Head of caudate nucleus (tissue), 42 donors: ENCODE results near the gene RASL12.
"Not testable (repeated sequence)": the region's sequence is repeated elsewhere in the genome, so short reads cannot be mapped to it uniquely, and the experiment has no call there.

Source experiments
- DNase-seq, 42 donors: peaks; one replicate each; pipeline versions ENCODE4 v3.0.0 to v3.0.0-alpha.2; 2020 to 2021; ENCODE audit warnings: mixed read lengths in 7 of 42
- intact Hi-C: fragments of 100-400 bp; cut with DNase I; formaldehyde crosslinking; loops from one replicate; pipeline ENCODE4 v1.15.0; 2022

RASL12 gene

DNA sequence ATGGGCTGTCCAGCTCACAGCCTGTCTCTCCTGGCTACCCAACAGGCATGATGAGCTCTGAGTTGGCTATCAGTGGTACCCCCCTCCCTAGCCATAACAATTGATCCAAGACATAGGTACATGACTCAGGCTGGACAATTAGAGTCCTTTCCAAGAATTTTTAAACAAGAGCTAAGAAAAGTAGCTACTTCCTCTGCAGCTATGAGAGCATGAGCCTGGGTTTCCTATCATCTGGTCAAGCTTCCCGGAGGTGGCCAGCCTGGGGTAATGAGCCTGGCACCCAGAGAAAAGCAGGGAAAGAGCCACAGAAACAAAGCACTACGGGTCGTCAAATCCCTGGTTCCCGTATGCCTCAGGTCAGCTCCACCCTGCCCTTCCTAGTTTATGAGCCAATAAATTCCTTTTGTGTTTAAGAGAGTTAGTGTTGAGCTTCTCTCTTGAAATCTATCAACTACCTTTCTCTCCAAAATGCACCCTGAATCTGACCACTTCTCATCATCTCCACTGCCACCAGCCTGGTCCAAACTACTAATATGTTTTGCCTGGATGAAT is 24.9 kb downstream of the RASL12 start:
- intact Hi-C loops, result no loop called here
- DNase-seq, result peak in 1 of 42 donors; percentile 25

DNA sequence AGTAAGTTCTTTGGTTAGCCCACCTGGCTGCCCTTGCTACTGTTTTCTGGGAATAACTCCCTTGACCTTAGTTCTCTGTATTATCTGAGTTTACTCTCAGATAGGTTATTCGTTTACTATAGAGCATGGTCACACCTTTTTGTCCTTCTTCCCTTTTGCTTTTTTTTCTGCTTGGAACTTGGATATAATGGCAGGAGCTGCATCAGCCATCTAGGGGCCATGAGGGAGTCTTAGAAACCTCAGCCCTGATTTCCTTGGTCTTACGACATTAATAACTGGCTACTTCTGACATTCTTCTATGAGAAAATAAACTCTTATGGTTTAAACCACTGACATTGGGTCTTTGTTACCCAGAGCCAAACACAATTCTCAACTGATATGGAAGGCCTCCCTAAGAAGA is 26.0 kb downstream of the RASL12 start:
- intact Hi-C loops, result no loop called here
- DNase-seq, result no peak

DNA sequence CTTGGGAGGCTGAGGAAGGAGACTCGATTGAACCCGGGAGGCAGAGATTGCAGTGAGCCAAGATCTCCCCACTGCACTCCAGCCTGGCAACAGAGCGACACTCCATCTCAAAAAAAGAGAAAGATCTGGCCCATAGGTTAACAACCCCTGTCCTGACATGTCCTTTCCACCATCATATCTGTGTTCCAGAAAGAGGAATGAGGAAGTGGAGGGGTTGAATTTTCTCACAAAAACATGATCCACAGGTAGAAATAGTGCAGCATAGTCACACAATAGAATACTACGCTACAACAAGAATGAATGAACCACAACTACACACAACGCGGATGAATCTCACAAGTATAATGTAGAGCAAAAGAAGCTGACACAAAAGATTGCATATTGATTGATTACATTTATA is 27.3 kb downstream of the RASL12 start:
- intact Hi-C loops, result no loop called here
- no peak for DNase-seq

DNA sequence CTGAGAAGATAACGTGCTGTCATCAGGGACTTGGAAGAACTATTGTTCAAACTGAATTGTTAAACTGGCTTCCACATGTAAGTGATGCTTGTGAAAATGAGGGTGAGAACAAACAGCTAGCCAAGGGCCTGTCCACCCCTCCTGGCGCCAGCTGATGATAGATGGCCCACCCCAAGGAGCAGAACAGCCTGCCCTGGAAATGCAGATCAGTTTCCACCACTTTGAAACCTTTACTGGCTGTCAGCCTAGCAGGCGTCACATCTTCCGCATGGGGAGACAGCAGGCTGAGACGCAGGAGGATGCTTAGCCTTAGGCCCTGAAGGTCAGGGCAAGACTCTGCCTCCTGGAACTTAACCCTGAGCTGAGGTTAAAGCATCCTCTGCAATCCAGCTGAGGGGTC is 29.0 kb downstream of the RASL12 start:
- intact Hi-C loops, result no loop called here
- no peak for DNase-seq

DNA sequence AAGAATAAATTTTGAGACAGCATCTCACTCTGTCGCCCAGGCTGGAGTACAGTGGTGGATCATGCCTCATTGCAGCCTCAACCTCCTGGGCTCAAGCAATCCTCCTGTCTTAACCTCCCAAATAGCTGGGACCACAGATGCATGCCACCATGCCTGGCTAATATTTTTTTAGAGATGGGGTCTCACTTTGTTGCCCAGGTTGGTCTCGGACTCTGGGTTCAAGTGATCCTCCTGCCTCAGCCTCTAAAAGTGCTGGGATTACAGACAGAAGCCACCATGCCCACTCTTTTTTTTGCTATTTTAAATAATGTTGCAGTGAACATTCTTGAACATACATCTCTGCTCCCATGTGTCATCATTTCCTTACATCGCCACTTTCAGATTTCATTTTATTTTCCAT is 29.4 kb downstream of the RASL12 start:
- no peak for DNase-seq
- intact Hi-C loops, result no loop called here

DNA sequence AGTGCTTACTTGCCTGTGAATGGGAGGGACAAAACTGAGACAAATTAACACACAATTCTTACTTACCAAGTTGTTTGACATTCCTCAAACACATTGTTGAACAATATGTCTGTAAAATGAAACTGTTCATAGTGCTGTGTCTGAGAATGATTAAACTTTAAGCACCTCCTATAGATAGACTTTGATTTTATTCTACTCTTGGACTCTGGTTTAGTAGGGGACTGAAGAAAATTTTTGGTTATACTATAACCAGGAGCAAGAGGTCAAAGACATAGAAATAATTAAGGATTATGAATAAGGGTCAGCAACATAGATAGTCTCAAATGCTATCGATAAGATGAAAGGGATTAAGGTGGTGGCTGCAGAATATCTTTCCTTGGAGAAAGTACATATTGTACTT is 30.5 kb downstream of the RASL12 start:
- no peak for DNase-seq
- intact Hi-C loops, result no loop called here

DNA sequence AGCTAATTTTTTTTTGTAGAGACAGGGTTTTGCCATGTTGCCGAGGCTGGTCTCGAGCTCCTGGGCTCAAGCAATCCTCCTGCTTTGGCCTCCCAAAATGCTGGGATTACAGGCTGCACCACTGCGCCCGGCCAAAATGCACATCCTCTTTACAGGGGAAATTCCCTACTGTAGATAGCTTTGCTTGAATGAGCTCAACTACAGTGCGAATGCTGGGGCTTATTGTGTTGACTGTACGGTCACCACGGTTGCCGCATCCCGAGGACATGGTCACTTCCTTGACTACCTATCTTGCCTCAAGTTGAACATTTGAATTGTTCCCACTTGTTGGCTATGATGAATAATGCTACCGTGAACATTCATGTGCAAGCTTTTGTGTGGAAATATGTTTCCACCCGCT is 33.1 kb downstream of the RASL12 start:
- intact Hi-C loops, result no loop called here
- no peak for DNase-seq

DNA sequence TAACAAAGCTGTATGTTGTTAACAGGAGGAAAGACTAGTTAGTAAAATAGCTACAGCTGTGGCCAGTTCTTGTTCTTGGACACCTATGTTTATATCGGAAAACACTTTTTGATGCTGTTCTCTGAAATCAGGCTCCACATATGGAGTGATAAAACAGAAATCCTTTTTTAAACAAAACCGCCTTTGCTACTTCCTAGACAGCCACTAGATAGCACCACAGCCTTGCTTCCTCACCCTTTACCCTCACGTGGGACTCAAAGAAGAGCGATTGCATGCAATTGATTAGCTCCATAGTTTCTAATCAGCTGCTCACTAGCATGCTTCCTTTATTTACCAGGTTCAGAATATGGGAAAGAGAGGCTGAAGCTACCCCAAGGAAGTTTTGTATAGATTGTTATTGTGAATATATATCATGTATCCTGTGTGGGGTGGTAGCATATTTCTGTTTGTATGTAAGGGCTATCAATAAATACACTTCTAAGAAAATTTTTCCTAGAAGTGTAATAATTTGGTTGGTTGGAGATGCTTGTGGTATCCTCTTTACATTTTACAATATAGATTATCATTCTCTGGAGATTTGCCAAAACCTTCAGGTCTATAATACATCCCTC is 34.0 kb downstream of the RASL12 start:
- peak in 19 of 42 donors; percentile 21 to 68 (median 45) for DNase-seq
- intact Hi-C loops, result no loop called here

DNA sequence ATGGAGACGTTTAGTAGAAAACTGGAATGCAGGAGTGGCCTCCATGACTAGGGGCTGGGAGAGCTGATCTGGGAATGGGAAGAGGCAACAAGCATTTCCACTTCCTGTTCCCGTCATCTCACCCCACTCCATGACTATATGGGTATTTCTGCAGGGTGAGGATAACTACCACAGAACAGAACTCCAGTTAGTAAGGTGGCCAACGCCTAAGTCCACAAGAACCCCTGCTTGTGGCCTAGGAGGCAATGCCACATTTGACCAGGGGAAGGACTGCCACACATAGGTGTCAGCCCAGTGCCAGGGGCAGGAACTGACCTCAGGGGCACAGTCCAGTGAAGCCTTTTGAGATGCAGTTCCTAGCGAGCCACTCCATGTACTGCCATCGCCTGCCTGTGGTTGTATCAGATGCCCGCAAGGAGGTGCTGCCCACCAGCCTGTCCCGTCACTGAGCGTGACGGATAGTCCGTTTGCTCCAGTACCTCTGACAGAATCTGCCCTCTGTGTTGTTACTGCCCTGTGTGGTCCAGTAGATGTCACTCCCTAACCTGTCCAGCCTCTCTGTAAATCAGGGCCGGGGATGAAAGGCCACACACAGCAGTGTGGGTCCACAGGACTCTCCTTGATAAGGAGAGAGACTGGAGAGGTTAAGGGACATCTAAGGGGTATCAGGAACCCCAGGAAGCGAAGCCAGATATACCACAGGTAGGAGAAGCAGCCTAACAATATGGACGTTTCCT is 34.8 kb downstream of the RASL12 start:
- peak in 35 of 42 donors; percentile 23 to 77 (median 50) for DNase-seq
- intact Hi-C loops, result no loop called here

DNA sequence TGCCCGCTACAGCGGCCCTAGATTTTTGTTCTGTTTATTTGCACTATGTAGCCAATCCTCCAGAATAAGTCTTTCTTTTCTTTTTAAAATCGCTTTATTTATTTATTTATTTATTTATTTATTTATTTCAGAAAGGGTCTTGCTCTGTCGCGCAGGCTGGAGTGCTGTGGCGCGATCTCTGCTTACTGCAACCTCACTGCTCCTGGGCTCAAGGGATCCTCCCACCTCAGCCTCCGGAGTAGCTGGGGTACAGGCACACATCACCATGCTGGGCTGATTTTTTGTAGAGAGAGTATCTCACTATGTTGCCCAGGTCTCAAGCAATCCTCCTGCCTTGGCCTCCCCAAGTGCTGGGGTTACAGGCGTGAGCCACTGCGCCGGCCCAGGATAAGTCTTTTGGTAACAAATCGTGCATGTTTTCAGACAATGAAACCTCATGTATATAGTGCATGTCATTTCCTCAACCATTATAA is 38.0 kb downstream of the RASL12 start:
- intact Hi-C loops, result no loop called here
- peak in 3 of 42 donors; percentile 11 to 35 (median 23) for DNase-seq

DNA sequence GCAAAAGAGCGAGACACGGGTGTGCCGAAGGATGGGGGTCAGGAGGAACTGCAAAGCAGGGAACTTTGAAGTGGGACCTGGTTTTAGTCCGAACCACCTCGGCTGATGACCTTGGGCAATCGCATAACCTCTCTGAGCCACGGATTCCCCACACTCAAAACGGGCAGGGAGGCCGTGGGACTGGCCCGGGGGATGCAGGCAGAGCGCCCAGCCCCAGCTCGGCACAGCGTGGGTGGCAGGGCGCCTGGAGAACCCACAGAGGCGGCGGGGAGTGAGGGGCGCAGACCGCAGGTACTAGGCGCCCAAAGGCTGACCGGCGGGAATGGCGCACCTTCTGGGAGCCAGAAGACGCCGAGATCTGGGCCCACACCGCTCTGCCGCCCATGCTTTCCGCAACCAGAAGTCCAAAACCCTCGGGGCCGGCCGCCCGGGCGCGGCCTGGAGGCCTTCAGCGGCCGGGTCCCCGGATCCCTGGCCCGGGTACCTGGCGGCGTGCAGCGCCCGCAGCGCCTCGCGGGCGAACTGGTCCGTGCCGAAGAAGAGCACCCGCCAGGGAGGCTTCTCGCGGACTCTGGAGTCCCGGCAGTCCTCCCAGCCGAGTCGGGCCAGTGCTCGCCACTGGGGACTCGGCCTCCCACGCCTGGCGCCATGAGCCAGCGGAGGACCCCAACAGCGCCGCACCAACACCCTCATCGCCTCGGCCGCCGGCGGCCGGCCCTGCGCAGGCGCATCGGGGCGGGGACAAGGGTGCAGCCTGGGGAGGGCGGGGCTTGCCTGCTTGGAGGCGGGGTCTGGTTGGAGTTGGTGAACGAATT is 38.7 kb downstream of the RASL12 start, which contains the start of gene MTFMT:
Gene MTFMT (minus strand): TSS at position 719 of the 815 bp plus-strand sequence. CDS start 26 bp downstream, at position 693.
- intact Hi-C loops, result no loop called here
- peak; percentile 77 to 97 (median 93) for DNase-seq

DNA sequence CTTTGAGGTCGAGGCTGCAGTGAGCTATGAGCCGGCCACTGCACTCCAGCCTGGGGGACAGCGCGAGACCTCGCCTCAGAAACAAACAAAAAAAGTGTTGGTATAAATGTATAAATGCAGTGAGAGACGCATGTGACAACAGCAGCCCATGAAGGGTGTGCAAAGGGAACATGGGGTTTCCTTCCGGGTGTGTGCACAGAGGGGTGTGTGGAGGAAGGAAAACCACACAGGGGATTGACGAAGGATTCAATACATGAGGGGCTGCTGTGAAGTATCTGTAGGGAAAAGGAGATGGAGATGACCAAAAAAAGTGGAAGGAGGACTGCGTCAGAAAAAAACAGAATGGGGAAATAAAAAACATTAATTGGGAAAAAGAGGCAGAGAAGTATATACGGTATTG is 39.5 kb downstream of the RASL12 start:
- intact Hi-C loops, result no loop called here
- DNase-seq, result peak in 3 of 42 donors; percentile 7 to 39 (median 25)

DNA sequence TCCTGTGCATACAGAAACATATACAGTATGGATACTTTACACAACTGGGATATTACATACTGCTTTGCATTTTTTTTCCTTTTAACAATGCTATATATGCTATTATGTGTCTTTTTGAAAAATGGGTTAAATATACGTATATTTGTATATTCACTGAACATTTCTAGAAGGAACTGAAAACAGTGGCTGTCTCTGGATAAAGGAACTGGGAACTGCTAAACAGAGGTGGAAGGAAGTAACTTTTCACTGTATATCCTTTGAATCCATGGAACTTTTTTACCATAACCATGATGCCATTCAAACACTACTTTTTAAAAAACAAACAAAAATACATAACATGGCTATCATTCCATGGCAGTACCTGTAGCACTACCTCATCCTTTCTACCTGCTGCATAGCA is 40.2 kb downstream of the RASL12 start:
- intact Hi-C loops, result no loop called here

DNA sequence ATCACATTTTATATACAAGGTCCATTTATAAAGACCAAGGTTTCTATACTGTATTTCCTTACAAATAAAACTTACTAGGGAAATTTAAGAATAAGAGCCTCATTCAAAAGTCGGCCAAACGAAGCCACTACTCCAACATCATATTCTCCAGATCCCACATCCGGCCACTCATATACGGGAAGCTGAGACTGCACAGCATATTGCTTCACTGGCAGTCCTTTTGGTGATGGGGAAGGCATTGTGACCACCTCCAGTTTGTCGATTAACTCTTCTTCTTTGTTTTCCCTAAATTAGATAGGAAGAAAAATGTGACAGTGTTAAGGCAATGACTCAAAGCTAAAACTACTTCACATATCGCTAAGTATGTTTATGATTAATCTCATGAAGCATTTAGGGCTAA is 41.0 kb downstream of the RASL12 start:
- DNase-seq, result no peak
- intact Hi-C loops, result no loop called here

More for the DNA sequence above, 40.2 kb downstream of the RASL12 start:
- no peak for DNase-seq

DNA sequence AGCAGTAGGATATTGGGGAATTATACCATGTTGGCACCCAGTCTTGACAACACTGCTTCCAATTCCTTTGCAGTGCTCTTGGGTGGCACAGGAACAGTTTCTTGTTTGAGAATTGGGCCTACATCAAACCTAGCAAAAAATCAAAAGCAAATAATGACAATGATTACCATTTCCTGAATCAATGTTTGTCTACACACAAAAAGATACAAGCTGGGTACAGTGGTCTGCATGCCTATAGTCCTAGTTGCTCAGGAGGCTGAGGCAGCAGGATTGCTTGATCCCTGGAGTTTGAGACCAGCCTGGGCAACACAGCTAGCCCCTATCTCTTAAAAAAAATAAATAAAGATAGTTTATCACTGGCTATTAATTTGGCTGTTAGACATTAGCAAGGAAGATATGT is 46.3 kb downstream of the RASL12 start:
- intact Hi-C loops, result no loop called here
- DNase-seq, result no peak

DNA sequence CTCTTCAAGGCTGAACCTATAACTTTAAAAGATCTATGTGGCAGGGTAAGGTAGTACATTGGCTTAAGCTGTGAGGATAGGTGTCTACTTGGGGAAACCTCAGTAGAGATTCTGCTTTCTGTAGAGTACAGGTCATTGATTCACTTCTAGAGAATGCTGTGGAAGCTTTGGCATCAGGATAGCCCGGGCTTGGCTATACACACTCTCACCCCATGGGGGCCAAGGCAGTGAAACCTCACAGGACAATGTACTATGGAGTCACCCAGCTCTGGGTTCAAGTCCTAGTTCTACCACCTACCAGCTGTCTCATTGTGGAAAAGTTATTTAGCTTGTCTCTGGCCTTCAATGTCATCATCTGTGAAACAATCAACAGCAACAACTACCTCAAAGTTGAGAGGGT is 47.4 kb downstream of the RASL12 start:
- intact Hi-C loops, result no loop called here
- DNase-seq, result no peak

DNA sequence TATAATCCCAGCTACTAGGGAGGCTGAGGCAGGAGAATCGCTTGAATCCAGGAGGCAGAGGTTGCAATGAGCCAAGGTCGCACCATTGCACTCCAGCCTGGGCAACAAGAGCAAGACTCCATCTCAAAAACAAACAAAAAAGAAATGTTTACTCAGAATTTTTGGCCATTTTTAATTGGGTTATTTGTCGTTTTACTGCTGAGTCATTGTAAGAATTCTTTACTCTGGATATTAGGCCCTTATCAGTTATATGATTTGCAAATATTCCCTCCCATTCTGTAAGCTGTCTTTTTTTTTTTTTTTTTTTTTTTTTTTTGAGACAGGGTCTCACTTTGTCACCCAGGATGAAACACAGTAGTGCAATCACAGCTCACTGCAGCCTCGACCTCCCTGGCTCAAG is 56.6 kb downstream of the RASL12 start:
- DNase-seq, intact Hi-C loops: not testable (repeated sequence)

DNA sequence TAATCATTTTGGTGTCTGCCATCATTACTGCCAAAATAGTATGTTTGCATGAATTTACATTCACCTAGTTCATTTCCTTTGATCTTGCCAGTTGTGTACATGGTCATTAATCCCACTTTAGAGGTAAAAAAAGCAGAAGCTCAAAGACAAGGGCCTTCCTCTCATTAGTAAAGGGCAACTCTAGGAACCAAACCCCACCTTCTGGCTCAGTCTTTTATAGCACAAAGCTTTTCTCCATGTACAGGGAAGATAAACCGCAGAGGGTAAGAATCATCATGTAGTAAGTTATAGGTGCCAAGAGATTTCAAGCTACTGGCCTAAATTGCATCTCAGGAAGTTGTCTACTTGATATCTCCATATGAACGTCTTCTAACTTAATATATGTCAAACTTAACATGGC is 58.8 kb downstream of the RASL12 start:
- intact Hi-C loops, result no loop called here
- DNase-seq, result no peak

DNA sequence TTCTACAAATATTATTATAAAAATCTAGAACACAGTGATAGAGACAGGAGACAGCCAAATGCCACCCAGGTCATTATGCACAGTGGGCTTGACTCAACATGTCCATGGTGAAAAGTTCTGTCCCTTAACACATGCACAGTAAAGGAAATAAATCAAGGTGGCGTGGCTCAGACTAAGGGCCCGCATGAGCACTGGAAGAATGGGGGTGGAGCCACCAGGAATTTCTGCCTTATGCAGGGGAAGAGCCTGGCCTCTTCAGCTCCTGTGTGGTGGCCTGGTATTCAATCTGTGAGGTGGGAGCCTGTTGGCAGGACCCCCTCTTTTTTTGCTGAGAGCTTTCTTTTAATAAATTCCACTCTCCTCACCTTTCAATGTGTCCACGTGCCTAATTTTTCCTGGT is 60.9 kb downstream of the RASL12 start:
- no peak for DNase-seq
- intact Hi-C loops, result no loop called here

DNA sequence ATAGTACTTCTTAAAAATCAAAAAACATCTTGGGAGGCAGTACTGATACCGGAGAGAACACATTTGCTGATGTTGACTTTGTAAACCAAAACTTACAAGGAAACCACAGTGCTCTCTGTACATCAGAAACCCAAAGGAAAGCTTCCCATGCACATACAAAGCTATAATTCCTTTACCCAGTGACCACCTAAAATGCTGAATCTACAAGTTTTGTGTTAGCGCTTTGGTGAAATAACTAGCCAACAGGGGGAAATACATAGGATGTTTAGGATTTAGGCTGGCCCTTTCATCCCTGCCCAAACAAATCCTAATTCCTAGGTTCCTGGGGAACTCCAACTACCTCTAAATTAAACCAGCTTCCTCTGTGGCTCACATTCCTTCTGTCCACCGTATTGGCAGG is 62.8 kb downstream of the RASL12 start:
- DNase-seq, result no peak
- intact Hi-C loops, result no loop called here
